Middle frontal gyrus (tissue), 1 donor: Measurements from ENCODE around the gene SLITRK3.
"Not testable (repeated sequence)": the region's sequence is repeated elsewhere in the genome, so short reads cannot be mapped to it uniquely, and the experiment has no call there.

Source experiments
- DNase-seq: peaks from one replicate; pipeline ENCODE4 v3.0.0-alpha.2; 2015; ENCODE audit warnings: low spot score; ENCODE audit errors: extremely low spot score

Gene SLITRK3

DNA sequence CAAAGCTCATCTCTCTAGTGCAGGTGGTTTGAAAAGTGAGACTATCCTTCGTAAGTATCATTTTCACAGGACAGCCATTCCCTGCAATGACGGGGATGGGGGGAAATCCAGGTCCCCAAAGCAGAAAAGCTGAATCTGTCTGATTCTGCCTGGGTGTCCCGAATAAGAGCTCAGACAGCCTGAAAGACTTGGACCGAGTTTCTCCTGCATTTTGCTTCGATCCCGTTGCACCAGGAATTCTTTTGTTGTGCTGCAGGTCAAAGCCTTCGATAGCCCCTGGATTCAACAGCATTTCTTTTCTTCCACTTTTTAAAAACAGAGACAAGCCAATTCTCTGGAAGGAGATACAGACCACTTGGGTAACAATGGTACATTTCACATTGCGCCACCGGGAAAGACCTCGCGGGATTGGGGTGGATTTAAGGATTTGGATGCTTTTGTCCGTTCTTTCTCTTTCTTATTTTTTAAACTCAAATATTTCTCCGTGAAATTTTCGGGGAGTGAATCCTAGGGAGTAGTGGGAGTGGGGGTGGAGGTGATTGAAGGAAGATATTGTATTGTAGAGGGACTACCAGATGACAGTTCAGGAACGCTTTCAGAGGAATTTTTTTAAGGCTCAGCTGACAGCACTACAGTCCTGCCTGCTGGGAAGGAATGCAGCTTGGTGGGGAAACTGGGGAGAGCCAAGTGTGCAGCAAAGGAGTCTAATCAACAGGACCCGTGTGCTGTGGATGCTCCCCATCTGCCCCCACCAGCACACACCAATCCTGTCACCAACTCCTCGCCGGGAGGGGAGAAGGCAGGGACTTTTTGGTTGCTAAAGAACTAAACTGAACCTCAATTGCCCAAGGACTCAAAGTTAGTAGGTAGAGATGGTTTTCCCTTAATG is 2.6 kb downstream of the SLITRK3 start:
- no peak for DNase-seq

DNA sequence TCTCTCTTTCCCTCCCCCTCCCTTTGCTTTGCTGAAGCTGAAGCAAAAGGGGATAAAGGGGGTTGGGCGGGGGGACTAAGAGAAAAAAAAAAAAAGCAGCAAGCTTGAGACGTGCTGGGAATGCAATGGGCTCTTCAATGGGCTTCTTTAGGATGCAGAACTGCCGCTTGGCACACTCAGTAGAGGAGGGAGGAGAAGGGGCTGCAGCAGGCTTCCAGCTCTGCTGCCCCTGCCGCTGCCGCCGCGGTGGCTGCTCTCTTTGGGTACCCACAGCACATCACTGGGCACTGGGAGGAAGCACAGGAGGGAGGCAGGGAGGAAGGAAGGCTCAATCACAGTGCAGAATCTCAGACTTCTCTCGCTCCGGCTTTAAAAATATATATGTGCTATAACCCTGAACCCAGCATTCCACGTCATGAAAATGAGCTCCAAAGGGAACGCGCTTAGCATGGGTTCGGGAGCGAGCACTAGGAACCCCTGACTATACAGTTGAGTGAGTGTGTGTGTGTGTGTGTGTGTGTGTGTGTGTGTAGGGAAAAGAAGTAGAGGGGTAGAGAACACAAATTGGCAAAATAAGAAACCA is 3.5 kb downstream of the SLITRK3 start:
- DNase-seq = no peak

DNA sequence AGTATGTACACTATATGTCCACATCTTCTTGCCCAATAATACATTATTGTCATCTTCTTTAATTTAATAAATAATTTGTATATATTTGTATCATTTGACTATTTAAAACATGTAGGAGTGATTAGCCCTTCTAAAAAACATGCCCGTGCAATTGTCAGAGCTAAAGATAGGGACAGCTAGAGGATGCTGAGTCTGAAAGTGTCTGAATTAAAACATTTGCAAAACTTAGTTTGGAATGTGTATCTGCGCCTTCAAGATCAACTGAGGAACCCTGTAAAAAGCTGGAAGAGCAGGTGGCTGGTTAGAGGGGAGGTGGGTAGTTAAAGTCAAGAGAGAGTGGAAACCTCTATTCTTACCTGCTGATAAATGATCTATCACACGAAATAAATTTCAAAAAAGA is 4.7 kb downstream of the SLITRK3 start:
- DNase-seq = no peak

DNA sequence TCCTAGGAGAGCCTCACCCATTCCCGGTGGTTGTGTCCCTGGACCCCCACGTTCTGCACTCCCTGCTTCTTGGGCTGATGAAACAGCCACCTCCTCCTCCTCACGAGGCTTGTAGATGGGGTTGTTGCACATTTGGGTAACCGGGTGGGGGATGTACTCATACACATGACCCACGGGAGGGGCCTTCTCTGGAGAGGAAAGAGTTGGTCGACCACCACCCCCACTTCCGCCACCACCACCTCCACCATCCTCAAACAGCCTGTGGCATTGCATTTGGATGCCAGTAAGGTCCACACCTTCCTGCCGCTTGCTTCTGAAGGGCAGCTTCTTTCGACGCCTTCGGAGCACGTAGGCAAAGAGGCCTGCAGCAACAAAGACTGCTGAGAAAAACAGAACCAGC is 7.7 kb downstream of the SLITRK3 start:
- DNase-seq = no peak

DNA sequence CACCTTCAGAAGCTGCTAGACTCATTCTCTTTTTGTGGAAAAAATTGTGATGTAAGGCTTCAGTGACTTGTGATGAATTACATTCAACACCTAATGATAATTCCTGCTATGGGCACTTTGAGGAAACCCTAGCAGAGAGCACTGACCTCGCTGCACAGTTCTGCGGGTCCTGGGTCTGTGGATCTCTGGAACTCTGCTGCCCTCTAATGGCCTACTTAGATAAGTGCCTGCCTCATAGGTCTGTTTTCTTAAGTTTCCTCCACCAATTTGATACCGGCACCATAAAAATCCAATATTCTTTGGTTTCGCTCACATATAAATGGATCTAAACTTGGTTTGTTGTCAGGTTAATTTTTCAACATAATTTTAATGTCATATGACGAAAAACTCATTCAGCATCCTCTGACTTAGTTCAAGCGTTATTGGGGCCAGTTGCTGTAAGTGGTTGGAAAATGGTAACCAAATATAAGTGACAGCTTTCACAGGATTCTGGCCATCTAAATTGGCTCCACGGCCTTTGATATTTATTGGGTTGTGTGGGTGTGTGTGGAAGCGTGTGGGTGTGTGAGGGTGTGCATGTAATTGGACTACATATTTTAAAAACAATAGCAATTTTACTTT is 10.4 kb downstream of the SLITRK3 start:
- DNase-seq = no peak

DNA sequence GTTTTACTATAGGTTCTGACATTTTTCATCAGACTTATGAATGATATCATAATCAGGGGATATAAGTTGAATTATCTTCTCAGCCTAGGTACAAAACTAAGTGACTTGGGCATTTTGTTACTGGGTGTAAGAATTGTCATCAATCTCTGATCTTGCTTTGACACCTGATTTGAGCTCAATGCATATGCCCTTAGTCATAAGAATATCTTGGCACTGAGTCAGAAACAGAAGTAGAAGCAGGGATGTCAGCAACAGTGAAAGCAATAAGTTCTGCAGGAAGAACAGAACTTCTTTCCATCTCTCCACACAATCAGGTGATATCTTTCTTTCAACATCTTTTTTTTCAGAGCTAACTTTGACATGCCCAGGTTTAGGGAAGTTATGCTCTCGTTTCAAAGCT is 14.6 kb downstream of the SLITRK3 start:
- DNase-seq = no peak

DNA sequence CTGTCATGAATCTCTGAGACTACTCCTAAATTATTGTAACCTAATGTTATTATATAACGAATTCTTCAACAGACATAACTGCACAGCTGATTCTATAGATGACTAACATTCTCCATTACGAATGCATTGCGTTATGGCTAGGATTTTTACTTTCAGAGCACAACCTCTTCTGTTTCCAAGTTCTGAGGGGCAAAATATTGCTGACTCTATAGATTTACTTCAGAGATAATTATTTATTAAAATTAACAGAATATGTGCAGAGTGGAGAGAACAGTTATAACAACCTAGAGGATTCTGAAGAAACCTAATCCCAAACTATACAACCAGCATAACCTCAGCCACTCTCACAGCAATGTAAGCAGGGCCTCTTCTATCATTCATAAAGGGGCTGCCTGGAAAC is 25.9 kb downstream of the SLITRK3 start:
- no peak for DNase-seq

DNA sequence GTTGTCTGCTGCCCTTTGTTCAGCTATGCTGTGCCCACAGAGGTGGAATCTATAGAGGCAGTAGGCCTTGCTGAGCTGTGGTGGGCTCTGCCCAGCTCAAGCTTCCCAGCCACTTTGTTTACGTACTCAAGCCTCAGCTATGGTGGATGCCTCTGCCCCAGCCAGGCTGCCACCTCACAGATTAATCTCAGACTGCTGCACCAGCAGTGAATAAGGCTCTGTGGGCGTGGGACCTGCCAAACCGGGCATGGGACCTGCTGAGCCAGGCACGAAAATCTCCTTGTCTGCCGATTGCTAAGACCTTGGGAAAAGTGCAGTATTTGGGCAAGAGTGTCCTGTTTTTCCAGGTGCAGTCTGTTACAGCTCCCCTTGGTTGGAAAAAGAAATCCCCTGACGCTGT is 26.8 kb downstream of the SLITRK3 start:
- DNase-seq = no peak

DNA sequence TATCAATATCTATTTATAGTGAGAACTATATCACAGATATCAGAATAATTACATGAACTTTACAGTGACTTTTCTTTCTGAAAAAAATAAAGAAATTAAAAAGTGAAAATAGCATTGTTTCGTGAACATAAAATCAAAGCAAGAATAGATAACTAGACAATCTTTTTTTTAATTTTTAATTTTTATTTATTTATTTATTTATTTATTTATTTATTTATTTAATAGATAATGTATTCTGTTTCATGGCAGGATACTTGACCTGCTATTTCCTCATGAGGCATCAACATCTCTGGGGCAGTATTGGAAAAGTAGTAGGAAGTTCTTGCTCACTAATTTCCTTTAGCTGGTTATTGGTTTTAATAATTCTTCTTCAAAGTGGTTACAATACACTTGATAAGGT is 33.3 kb downstream of the SLITRK3 start:
- no peak for DNase-seq

DNA sequence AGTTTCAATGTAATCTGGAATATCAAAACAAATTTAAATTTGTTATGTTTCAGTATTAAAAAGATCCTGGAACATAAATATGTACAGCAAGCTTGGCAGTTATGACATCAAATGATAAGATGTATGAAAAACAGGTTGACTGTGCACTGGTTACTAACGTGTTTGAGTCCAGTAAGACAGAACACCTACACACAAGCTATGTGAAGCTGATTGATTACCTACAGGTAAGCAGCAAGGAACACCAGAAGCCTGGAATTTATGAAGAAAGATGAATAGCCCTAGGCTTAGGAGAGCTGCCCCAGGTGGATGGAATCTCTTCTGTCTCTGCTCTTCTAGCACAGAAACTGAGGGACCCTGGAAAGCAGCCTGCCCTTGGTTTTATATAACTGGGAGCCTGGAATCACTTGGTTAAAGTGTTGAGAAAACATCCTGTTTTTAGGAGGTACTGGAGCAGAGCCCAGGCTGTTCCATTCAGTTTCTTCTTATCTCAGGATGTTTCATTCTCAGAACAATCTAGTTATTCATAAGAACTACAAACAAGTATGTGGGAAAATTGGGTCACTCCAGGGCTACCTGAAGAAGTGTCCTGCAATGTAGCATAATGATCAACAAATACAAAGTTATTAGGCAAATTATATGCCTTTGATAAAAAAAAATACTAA is 36.3 kb downstream of the SLITRK3 start:
- DNase-seq = no peak

DNA sequence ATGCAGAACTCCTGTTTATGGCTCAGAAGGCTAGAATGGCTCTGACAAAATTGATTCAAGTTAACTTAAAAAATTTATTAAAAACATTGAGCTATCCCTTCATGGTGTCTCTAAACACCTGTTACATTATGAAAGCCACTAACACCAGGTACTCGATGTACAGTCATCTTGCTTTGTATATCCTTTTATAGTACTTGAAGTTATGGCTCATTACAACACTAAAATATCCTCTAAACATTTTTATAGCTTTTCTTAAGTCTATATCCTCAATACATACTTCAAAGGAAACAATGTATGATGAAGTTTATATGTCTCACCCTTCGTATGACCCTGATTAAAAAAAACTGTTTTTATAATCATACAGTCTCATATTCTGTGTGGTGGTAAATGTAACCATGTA is 38.2 kb downstream of the SLITRK3 start:
- DNase-seq = no peak

DNA sequence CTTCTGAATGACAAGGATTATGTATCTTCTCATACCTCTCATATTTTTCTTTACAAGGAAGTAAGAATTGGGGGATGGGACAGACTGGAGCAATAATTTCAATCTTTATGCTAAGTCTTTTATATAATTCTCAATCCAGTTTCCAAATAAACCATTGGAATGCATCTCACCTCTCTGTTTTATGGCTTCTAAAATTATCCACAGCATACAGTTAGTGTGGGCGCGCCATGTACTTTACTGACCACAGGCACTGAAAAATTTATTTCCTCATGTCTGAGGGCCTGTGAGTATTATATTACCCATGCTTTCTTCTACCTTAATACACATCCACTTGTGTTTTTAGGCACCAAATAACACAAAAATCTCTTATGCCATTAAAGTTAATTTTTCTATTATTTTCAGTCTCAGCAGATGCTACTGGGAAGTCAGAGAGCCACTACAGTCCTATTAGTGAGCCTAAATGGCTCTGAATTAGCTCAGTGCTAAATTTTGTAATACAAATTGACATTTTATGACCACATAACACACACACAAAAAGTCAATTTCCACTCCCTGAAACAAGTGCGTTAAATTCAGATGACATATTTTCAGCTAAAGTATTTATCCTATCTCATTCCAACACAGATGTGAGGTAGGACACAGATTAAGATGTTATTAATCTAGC is 39.3 kb downstream of the SLITRK3 start:
- DNase-seq = no peak

DNA sequence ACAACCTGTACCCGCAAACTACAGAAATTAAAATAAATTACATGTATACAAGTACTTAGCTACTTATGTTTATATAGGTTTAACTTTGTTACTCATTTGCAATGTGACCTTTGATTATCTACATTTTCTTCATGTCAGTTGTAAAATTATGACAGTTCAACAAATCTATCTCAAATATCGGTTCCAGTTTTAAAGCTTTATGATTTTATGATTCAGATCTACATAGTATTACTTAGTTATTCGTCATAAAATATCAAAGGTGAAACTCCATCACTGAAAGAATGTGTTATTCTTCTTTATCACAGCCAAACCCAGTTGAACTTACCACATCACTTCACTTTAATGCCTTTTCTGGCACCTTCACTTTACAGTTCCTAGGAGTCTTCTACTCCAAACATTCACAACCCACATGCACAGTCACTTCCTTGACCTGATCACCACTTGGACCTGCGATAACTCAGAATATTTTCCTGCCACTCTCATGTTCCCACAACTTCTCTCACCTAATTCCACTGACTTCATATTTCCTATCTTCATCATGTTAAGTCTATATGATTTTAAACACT is 47.2 kb downstream of the SLITRK3 start:
- no peak for DNase-seq

DNA sequence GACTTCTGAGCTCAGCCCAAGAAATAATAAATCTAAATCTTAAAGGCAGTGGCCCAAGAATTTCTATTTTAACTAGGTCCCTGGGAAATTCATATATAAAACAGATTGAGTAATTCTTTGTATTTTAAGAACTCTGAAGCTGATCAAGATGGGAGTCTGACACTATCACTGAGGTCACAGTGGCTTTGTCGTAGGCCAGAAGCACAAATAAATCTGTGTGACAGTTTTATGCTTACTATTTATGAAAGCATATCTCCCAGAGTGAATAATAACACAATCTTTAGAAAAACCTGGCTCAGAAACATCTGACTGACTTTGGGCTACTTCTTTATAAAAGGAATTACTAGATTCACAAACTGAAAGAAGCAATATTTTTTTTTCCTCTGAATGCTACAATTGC is 51.9 kb downstream of the SLITRK3 start:
- no peak for DNase-seq

DNA sequence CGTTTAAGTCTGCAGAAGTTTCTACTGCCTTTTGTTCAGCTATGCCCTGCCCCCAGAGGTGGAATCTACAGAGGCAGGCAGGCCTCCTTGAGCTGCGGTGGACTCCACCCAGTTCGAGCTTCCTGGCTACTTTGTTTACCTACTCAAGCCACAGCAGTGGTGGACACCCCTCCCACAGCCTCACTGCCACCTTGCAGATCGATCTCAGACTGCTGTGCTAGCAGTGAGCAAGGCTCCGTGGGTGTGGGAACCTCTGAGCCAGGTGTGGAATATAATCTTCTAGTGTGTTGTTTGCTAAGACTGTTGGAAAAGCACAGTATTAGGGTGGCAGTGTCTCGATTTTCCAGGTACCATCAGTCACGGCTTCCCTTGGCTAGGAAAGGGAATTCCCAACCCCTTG is 56.3 kb downstream of the SLITRK3 start:
- not testable (repeated sequence) for DNase-seq
